GM18873 (cell line): ENCODE measurements around the gene LBP.
"Not testable (repeated sequence)": the region's sequence is repeated elsewhere in the genome, so short reads cannot be mapped to it uniquely, and the experiment has no call there.

Experiments used
- ATAC-seq: cut with Tn5 transposase; IDR thresholded peaks from one replicate; pipeline ENCODE4 v1.9.1; 2021; ENCODE audit warnings: mild to moderate bottlenecking, moderate library complexity, moderate number of reproducible peaks; ENCODE audit not compliant: unreplicated experiment, low FRiP score

The LBP gene

DNA sequence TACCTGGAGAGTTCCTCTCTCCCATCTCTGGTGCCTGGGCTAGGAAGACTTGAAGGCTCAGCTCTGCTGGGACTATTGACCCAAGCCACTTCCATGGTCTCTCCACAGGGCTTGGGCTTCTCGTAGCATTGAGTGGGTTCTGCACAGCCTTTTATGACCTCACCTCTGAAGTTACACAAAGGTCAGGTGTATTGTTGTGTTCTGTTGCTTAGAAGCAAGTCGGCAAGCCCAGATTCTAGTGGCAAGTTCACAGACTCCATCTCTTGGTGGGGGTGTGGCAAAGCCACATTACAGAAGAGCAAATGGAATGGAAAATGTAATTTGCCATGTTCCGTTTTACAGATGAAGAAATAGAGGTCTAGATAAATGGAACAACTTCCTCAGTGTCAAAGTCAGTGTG, 28.9 kb upstream of the LBP start:
- ATAC-seq, result no peak

DNA sequence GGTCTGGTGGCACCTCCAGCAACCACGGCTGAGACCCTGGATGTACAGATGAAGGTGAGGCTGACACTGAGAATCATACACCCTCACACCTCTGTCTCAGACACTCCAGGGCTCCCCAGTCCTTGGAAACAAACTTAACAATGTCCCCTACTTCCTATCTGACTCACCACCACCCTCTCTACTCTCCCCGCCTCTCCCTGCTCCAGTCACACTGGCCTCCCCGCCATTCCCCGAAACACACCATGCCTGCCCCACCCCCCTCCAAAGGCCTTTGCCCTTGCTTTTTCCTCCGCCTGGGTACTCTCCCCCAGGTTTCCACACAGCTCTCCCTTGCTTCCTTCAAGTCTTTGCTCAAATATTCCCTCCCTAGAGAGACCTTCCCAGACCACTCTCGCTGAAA, 26.1 kb upstream of the LBP start:
- no peak for ATAC-seq

DNA sequence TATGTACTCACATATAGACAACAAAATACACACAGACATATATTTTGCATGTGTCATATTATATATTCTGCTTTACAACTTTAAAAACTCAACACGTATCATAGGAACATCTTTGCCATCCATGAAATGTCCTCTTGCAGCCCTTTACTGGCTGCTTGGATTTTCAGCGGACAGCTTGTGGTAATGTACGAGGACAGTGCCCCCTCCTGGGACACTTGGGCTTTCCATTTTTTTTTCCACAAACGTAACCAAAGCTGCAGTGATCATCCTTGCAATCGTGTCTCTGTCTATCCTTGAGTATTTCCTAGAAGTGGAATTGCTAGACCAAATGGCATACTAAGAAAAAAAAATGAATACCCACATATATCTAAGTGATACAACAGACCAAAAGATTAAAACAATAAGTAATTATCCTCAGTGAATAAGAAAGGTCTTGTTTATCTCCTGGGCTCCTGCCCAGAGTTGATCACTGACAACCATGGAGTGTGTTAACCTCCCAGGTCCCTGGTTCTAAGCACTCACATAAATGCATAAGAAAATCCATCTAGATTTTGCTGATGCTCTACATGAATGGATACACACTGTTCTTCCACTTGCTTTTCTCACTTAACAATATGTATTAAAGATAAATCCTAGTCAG, 24.2 kb upstream of the LBP start:
- no peak for ATAC-seq

DNA sequence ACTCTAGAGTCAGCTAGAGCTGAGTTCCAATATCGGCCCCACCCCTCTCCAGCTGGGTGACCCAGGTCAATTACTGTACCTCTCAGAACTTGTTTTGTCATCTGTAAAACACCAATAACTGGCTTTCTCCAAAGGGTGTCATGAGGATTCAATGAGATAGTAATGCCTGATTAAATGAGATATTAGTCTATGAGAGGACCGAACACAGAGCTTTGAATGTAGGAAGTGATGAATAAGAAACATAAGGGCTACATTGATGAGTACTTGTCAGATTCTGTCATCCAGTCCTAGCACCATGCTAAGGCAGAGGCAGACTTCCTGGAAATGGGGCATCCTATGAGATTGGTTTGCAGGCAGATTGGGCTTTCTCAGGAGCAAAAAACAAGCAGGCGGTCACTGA, 22.1 kb upstream of the LBP start:
- ATAC-seq, result no peak

DNA sequence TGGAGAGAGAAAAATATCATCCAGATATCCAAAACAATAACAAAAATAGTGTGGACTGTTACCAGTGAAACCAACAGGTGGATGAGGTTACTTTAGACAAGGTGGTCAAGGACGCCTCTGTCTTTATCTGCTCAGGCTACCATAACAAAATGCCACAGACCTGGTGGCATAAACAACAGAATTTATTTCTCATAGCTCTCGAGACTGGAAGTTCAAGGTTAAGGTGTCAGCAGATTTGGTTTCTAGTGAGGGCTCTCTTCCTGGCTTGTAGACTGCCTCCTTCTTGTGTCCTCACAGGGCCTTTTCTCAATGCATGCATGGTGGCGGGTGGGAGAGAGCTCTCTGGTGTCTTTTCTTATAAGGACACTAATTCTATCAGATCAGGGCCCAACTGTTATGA, 21.1 kb upstream of the LBP start:
- ATAC-seq, result no peak

DNA sequence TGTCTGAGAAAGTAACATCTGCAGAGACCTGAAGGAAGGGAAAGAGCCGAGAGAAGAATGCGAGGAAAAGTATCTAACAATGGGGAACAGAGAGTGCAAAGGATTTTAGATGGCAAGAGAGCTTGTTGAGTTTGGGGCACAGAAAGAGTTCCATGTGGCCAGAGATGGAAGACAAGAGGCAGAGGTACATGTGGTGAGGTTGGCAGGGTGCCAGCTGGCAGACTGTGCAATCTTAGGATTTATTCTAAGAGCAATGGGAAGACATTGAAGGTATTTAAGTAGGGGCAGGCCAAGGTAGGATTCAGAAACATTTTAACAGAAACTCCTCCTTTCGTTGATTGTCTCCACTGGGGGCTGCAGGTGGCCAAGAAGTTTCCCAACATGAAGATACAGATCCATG, 20.4 kb upstream of the LBP start:
- ATAC-seq, result no peak

DNA sequence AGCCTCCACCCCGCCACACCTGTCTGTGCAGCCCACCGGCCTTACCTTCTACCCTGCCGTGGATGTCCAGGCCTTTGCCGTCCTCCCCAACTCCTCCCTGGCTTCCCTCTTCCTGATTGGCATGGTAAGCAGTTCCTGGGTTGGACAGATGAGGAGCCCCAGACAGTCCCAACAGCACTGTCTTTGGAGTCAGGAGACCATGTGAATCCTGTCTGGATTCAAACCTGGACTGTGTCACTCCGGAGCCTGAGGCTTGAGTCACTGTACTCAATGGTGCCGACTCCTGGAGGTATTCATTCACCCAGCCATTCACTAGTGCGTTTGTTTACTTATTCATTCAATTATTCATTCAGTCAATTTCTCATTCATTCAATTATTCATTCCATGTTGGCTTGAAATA, 20.0 kb upstream of the LBP start:
- ATAC-seq, result no peak

DNA sequence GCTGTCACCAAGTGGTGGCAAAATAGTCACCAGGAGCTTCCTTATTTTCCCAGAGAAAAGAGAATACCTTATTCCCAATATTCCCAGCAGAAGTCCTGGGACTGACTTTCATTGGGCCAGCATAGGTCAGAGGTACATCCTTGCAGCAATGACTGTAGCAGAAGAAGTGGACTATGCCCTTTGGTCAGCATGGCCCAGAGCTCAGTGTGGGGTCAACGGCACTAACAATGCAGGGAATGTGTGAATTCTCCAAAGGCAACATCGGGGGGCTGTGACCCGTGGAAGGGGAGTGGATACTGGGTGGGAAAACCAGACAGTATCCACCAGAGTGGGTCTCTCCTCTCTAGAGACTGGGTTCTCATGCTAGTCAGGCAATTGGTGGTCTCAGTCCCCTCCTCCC, 15.6 kb upstream of the LBP start:
- ATAC-seq, result no peak

DNA sequence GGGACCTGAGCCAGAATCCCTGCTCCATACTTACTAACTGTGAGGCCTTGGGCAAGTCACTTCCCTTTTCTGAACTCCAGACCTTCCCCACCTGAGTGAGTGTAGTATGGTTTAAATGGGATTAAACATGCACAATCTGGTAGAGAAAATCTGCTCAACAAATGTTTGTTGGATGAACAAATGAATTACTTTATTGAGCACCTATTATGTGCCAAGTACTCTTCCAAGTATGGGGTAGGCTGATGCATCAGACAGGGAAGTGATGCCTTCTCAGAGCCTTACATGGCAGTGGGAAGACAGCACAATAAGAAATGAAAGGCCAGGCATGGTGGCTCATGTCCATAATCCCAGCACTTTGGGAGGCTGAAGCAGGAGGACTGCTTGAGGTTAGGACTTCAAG, 15.0 kb upstream of the LBP start:
- ATAC-seq, result no peak

DNA sequence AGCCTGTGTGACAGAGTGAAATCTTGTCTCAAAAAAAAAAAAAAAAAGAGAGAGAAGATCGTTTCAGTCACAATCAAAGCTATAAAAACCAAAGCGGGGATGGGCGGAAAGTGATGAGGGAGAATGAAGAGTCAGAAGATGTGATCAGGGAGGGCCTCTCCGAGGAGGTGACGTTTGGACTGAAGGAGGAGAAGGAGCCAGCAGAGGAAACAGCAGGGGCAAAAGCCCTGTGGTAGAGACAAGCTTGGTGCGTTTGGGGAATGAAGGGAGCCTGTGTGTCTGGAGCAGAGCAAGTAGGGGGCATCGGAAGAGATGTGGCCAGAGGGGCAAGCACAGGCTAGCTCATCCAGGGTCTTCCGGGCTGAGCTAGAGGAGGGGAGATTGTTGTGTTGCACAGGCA, 14.5 kb upstream of the LBP start:
- ATAC-seq, result no peak

DNA sequence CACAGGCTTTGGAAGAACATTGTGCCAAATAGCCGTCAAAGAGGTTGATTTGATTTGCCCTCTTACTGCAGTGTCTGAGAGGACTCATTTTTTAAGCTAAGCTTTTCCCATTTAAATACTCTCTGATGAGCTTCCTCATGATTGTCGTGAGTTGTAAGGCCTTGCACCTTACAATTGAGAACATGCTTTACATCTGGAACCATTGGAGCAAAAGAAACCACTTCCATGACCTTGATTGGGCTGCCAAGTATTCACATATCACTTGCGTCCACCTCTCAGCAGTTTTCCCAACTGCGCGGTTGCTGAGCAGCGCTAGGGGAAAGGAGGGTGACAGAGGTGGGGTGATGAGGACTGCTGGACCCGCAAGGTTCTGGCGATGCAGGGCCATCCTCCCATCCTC, 12.3 kb upstream of the LBP start:
- ATAC-seq, result no peak

DNA sequence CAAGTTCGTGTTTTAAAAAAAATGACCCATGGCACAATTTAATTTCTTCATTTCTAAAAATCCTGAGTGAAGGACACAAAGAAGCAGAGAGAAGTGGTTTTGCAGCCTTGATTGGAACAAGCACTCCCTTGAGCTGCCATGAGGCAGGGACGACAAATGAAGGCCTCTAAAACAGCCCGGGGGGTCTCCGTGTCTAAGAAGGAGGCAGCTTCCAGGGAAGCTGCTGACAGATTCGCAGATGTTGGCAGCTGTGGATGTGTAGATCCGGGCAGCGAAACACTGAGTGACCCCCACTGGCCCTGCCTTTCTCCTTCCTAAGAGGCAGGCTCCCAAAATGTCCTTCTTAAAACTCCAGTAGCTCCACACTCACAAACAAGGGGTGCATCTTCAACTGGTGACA, 9.6 kb upstream of the LBP start:
- no peak for ATAC-seq

DNA sequence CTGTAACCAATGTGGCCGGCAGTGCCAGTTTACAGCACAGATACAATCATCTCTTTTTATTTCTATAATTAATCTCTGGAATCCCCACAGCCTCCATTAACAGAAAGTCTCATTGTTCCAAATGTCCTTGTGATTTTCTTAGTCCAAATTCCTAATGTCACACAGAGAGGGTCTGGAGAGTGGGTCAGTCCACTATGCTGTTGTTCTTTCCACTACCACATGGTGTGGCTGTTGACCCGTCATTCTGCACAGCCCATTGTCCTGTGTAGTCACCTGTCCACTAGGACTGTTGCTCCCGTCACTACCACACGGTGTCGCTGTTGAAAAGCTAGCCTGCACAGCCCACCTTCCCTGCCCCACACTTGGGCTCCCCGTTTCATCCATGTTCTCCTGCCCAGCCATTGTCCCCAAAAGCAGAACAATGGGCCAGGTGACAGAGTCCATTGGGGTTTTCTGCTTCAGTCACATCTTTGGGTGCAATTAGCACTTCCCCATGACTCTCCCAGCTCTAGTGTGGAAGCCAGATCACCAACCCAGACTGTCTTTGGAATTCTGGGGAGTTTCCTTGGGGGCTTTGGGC, 8.6 kb upstream of the LBP start:
- ATAC-seq, result no peak

DNA sequence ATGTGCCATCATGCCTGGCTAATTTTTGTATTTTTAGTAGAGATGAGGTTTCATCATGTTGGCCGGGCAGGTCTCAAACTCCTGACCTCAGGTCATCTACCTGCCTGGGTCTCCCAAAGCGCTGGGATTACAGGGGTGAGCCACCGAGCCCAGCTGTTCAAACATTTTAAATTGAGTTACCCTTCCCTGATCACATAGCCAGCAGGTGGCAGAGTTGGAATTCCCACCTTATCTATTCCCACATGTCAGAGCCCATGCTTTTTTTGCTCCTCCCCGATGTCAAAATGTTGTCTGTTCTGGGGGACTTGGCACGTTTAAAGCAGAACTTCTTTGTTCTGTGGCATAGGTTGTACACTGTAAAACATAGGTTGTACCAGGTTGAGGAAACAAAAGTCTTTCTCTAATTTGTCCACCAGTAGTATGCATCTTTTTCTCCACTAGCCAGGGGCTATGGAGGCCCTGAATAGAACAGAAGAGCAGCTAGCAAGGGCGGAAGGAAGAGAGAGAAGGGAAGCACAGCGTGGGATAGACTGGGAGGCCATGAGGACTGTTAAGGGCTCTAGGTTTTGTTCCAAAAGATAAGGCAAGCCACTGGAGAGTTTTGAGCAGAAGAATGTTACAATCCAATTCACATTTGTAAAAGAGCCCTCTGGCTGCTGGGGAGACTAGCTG, 7.3 kb upstream of the LBP start:
- no peak for ATAC-seq

DNA sequence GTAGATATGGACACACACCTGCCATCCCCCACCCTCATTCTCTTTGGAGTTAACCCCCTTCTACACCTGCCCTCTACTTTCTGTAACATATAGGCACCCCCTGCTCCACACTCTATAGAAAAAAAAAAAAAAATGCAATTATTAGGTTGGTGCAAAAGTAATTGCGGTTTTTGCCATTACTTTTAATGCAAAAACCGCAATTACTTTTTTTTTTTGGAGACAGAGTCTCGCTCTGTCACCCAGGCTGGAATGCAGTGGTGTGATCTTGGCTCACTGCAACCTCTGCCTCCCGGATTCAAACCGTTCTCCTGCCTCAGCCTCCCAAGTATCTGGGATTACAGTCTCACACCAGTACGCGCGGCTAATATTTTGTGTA, 6.8 kb upstream of the LBP start:
- ATAC-seq, result not testable (repeated sequence)

DNA sequence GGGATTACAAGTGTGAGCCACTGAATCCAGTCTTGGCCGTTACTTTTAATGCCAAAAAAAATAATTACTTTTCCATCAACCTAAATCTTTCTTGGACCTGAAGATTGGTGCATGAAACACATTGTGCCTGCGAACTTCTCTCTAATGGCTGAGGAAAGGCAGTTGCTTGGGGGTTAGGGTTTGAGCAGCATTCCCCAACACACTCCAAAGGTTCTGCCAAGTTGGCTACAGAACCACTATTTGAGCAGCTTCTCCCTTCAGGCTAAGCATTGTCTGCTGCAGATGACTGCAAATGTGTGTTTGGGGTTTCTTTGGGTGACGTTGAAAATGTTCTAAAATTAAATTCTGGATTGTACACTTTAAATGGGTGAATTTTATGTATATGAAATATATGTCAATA, 6.3 kb upstream of the LBP start:
- ATAC-seq, result no peak

DNA sequence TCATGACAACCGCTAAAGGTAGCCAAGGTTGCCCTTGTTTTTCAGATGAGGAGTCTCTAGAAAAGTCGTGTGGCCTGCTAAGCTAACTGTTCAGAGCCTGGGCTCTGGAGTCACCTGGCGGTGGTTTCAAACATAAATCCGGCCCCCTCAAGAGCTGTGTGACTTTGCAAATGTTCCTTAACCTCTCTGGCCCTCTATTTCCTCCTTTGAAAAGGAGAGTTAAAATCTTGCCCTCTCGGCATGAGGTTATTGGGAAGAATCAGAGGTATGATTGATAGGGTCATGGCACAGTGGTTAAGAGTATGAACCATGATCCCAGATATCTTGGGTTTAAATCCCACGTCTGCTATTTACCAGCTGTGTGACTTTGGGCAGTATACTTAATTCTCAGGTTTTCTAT, 5.6 kb upstream of the LBP start:
- ATAC-seq, result no peak

DNA sequence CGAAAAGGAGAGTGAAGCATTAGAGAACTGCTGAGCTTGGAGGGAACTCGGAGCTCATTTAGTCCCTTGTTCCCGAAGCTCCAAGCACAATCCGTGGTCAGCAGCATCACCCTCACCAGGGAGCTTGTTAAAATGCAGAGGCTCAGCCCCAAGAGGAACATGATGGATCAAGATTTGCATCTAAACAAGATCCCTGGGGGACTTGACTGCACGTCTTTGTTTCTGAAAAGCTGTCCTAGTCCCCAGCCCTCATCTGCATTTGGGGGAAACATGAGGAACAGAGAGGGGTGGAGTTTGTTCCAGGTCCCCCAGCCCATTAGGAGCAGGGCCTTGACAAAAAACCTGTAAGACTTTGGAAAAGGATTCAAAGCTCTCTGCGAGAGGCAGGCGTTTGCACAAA, 4.1 kb upstream of the LBP start:
- ATAC-seq, result no peak

DNA sequence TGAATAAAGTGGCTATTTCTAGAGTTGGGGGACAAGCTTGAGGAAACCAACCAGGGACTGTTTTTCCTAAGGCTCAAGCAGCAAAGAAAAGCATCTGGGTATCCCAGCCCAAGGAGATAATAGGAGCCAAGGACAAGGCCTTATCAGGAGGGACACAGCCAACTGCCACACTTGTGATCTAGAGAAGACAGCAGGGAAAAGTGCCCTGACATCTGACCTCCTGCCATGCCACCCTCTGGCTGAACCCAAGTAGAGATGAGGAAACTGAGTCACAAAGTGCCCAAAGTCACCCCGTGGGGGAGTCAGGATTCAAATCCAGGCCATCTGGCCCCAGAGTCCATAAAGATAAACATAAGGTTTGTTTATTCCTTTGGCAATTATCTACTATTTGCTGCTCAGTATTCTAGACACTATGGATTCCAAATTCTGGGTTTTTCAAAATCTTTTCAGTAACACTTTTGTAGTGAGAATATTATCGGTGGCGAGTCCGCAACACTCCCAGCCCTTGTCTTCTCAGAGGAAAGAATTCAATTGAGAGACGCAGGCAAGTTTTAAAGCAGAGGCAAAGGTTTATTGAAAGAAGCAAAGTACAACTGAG, 3.5 kb upstream of the LBP start:
- ATAC-seq, result no peak

DNA sequence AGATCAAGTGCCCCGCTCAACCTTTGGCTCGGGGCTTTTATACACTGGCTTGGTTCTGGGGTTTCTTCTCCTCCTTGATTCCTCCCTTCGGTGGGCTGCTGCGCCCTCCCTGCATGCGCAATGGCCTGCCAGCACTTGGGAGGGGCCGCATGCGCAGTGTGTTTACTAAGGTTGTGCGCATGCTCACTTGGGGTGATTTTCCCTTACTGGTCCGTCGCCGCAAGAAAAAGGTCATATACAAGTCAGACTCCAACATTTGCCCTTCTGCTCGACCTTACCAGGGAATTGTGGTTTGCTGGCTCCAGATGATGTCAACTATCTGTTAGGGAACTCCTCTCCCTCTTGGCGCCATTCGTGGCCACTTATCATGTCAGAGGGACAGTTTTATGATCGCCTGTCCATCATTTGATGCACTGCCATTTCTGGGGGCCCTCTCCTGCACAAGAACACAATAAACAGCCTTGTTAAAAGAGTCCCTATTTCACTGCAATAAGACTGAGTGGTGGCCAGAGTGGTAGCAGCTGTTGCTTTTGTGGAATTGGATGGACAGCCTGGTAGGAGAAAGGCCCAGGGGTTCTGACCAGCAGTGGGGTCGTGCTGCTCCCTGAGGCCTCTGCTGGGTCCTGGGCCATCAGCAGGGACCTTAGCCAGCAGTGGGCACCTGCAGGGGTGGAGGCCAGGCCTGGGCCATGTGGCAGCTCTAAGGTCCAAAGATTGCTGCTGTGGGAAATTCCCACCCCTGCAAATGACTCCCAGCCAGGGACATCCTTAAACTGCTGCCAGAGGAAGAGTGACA, 2.8 kb upstream of the LBP start:
- no peak for ATAC-seq

DNA sequence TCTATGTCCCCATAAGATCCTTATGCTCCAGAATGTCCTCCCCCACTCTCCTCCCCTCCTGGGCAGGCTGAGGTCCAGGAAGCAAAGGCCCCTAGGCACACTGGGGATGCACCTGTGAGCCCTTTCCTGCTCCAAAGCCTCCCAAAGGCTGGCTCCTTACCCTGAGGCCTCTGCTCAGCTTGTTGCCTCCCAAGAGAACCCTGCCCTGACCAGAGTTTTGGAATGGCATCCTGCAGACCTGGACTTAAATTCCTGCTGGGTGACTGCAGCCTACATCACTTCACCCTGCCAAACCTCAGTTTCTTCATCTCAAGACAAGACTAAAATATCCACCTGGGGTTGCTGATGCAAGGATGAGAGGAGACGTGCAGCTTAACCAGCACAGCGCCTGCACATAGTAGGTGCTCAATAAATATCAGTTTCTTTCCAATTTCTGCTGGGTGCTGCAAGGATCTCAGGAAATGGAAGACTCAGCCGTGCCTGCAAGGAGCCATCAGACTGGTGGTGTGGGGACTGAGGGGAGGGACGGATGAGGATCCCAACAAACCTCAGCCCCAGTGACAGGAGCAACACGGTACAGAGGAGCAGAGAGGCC, 2.1 kb upstream of the LBP start:
- no peak for ATAC-seq
